ENCODE data around the gene FYN. TPM values are rescaled to one million over a fixed set of nuclear protein-coding genes. Genes with fewer than 3 reads are reported as not detected.

Gene FYN
- polyA plus RNA-seq, 3 donors from 2014 or later: 358 to 488 (median 414) TPM

DNA sequence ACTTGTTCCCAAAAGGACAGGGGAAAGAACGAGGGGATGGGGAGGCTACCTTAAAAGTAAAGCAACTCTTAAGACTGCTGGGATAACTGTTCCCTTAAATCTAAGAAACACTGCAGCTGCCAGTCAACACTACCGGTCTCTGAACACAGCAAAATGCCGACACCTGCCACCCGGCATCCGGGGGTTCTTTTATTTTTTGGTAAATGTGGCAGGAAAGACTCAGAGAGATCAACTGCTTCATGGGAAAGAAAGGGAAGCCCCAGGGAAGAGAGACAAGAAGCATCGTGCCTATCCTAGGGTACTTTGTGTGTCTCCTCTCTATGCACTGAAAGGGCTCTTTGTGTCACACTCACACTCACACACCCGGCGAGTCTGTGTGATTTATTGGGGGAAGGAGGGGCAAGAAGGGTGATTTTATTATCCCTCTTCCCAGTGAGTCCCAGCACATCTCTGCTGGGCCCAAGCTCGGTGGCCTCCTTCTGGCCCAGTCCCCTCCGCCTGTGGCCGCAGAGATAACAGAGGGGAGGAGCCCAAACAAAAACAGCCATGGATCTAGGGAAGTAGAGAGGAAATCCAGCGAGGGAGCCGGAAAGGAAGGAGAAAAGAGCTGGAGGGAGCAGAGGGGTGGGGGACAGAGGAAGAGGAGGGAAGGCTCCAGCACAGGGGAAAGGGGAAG, 1.4 kb downstream of the FYN start:
- Mint-ChIP-seq H3K4me1 (peaks cover 17 to 57% of the 10 kb centered on the region in 2 donors), H3K9me3 (no peaks in the 10 kb centered on the region), H3K27ac (peak overlapping the region; percentile 89 to 98 (median 96)), H3K4me3 (peak overlapping the region; percentile 95 to 99 (median 96)), H3K27me3 (ENCODE audit: low read depth in 3 of 3) (peaks cover 9 to 19% (median 19%) of the 10 kb centered on the region in 3 donors), H3K36me3 (peaks cover 3 to 9% (median 4%) of the 10 kb centered on the region in 3 donors)
- peak; percentile 38 to 48 (median 39) for DNase-seq

DNA sequence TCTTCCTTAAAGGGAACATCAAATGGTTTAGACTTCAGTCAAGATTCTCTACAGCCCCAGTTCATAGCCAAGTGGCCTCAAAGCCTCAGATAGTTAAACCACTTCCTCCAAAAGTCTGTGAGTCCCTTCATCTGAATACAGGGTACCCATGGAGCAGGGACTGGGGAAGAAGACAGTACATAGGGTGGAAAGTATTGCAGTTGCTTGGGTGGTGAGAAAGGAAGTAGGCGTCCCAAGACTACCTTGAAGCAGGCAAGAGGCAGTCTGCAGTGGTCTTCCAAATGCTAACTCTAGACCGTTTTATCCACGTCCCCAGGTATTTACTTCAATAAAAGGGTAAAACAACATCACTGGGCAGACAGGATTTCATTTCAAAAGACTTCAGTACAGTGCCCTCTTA, 2.0 kb downstream of the FYN start:
- H3K4me1 Mint-ChIP-seq: peaks cover 17 to 64% of the 10 kb centered on the region in 2 donors
- peaks cover 0 to 9% (median 4%) of the 10 kb centered on the region in 3 donors for H3K36me3 Mint-ChIP-seq
- H3K27me3 Mint-ChIP-seq (ENCODE audit: low read depth in 3 of 3): peaks cover 9 to 19% (median 19%) of the 10 kb centered on the region in 3 donors
- H3K4me3 Mint-ChIP-seq: peak overlapping the region; percentile 95 to 99 (median 96)
- DNase-seq: peak; percentile 44 to 55 (median 49)
- H3K27ac Mint-ChIP-seq: peak overlapping the region; percentile 89 to 98 (median 96)
- no peaks in the 10 kb centered on the region for H3K9me3 Mint-ChIP-seq

DNA sequence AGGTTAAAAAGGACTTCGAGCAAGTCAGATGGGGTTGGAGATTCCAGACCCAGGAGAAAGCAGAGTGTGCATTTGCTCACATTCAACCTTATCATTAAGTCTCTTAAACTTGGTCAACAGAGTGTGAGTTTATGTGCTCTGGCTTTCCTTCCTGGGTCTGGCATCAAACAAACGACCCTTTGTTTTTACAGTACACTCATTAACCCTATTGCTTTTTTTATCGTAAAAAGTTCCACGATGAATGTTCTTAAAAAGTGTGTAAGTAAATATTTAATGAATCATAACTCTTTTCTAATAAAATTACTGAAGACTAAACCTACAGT, 2.5 kb downstream of the FYN start:
- no peaks in the 10 kb centered on the region for H3K9me3 Mint-ChIP-seq
- DNase-seq: no peak
- peak overlapping the region; percentile 89 to 98 (median 96) for H3K27ac Mint-ChIP-seq
- peaks cover 9 to 19% (median 19%) of the 10 kb centered on the region in 3 donors for H3K27me3 Mint-ChIP-seq (ENCODE audit: low read depth in 3 of 3)
- peaks cover 17 to 69% of the 10 kb centered on the region in 2 donors for H3K4me1 Mint-ChIP-seq
- peaks cover 0 to 9% (median 4%) of the 10 kb centered on the region in 3 donors for H3K36me3 Mint-ChIP-seq
- peak overlapping the region; percentile 95 to 99 (median 96) for H3K4me3 Mint-ChIP-seq

DNA sequence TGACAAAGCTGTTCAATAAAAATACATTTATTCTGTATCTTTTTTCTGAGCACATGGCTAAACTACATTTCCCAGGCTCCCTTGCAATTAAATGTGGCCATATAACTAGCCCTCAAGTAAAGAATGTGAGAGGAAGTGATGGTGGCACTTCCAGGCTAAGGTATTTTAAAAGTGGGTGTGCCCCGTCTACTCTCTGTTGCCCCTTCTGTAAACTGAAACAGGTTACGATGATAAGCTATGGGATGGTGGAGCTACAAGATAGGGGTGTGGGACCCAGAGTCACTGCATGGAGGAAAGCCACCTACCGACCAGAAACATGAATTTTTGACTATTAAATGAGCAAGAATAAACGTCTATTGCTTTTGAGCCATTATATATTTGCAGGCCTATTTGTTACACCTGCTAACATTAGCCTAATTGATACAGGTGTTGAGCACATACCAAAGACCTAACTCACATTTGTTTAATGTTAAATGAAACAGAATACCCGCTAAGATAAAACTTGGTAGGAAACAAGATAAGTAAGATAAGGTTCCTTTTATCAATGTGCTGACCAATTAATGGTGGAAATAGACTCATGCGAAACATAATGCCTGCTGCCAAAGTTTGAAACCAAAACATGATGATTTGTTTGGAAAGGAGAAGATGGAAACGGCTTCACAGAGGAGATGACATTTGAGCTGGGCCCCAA, 3.1 kb downstream of the FYN start:
- Mint-ChIP-seq H3K4me1 (peaks cover 17 to 73% of the 10 kb centered on the region in 2 donors), H3K27me3 (ENCODE audit: low read depth in 3 of 3) (peaks cover 9 to 19% (median 19%) of the 10 kb centered on the region in 3 donors), H3K4me3 (peak overlapping the region; percentile 95 to 99 (median 96)), H3K27ac (peak overlapping the region; percentile 89 to 98 (median 96)), H3K36me3 (peaks cover 0 to 9% (median 4%) of the 10 kb centered on the region in 3 donors), H3K9me3 (no peaks in the 10 kb centered on the region)
- no peak for DNase-seq

DNA sequence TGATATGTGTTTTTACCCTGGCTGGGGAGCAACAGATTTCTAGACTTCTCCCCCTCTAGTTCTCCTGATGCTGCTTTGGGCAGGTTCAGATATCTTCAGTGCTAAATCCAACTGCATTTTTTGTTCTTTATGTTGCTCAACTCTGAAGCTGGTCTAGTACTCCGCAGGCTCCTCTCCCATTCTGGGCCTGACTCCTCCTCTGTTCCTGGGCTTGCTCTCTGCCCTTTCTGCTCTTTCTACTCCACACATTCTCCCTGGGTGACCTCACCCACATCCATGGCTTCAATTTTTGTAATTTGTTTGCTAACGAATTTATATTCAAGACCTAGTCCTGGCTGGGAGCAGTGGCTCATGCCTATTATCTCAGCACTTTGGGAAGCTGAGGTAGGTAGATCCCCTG, 6.4 kb downstream of the FYN start:
- H3K9me3 Mint-ChIP-seq: no peaks in the 10 kb centered on the region
- DNase-seq: no peak
- peak overlapping the region in 5 of 6 donors; percentile 17 to 61 (median 58) for H3K27ac Mint-ChIP-seq
- peaks cover 0 to 94% of the 10 kb centered on the region in 2 donors for H3K4me1 Mint-ChIP-seq
- peaks cover 5 to 17% (median 13%) of the 10 kb centered on the region in 3 donors for H3K27me3 Mint-ChIP-seq (ENCODE audit: low read depth in 3 of 3)
- peak overlapping the region; percentile 31 to 56 (median 53) for H3K4me3 Mint-ChIP-seq
- peaks cover 0 to 9% (median 3%) of the 10 kb centered on the region in 3 donors for H3K36me3 Mint-ChIP-seq

GRCh38 chr6:111865909-111866546, 7.2 kb downstream of the FYN start:
- Mint-ChIP-seq H3K4me3 (peak overlapping the region; percentile 6 to 62 (median 44)), H3K36me3 (peaks cover 0 to 9% (median 0%) of the 10 kb centered on the region in 3 donors)
- no peak for DNase-seq

DNA sequence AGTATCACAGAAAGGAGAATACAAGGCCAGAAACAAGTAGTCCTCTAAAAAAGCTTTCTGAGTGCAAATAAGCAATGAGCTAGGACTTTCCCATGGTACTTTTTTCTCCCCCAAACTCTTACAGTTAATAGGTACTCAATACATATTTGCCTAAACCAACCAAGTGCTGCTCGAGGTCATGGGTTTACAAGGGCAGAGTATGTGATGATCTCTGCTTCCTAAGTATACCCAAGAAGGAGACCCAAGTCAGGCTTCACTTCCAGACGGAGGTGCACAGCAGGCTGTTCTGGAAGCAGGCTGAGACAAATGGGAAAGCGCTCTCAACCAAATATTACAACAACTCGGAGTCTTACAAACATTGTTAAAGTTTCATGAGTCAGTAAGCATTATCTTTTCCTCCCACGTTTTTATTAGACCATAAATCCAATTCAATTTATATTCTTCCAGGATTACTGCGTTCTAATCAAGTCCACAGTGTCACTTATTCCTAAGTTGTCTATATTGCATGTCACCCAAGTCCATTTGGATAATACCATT, 8.1 kb downstream of the FYN start:
- H3K4me3 Mint-ChIP-seq: peak overlapping the region in 4 of 5 donors; percentile 10 to 65 (median 34)

More at GRCh38 chr6:111865909-111866546, 7.2 kb downstream of the FYN start:
- Mint-ChIP-seq H3K9me3 (no peaks in the 10 kb centered on the region), H3K4me1 (peaks cover 0 to 99% of the 10 kb centered on the region in 2 donors), H3K27ac (peak overlapping the region in 5 of 6 donors; percentile 6 to 71 (median 51)), H3K27me3 (ENCODE audit: low read depth in 3 of 3) (peaks cover 5 to 10% (median 7%) of the 10 kb centered on the region in 3 donors)

DNA sequence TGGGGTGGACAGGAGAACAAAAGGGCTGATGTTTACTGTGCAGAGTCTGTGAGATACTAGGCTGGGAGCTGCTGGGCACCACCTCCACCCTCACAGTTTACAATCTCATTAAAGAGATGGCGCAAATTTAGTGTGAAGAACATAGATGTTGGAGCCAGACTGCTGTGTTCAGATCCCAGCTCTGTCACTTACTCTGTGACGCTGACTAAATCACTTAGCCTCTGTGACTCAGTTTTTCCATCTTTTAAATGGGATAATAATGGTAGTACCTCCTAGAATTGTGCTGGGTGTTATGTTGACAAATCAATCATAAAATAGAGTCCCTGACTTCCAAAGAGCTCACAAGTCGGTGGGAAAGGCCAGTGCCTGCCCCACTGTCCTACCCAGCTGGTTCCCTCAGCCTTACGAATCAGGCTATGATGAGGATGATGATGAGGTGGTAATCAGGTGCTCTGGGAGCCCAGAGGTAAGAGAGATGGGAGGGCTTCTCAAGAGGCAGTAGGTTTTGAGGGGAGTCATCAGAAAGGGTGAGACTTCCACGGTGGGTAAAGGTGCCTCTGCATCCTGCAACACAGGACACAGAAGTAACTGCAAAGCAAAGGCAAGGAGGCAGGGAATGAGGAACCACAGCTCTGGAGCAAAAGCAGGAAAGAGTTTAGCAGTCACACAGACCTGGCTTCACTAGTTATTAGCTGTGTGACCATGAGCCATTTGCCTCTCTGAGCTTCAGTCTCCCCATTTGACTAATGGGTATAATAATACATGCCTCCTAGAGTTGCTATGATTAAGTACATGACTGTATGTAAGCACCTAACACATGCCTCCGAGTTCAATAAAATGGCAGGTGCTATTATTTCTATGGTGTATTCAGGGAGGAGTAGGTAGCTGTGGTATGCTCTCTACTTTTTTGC, 8.9 kb downstream of the FYN start:
- Mint-ChIP-seq H3K27ac (peak overlapping the region in 4 of 6 donors; percentile 24 to 74 (median 50)), H3K36me3 (peaks cover 0 to 3% (median 0%) of the 10 kb centered on the region in 3 donors), H3K9me3 (no peaks in the 10 kb centered on the region), H3K27me3 (ENCODE audit: low read depth in 3 of 3) (peaks cover 1 to 10% (median 4%) of the 10 kb centered on the region in 3 donors), H3K4me3 (peak overlapping the region; percentile 4 to 65 (median 27)), H3K4me1 (peaks cover 0 to 99% of the 10 kb centered on the region in 2 donors)
- DNase-seq: no peak

More for the DNA sequence above, 8.1 kb downstream of the FYN start:
- Mint-ChIP-seq H3K9me3 (no peaks in the 10 kb centered on the region), H3K36me3 (peaks cover 0 to 5% (median 0%) of the 10 kb centered on the region in 3 donors), H3K27ac (peak overlapping the region in 4 of 6 donors; percentile 6 to 71 (median 50)), H3K4me1 (peaks cover 0 to 99% of the 10 kb centered on the region in 2 donors), H3K27me3 (ENCODE audit: low read depth in 3 of 3) (peaks cover 3 to 10% (median 5%) of the 10 kb centered on the region in 3 donors)
- DNase-seq: no peak

- Mint-ChIP-seq H3K36me3 (peaks cover 0 to 3% (median 3%) of the 10 kb centered on the region in 3 donors), H3K4me1 (peaks cover 0 to 99% of the 10 kb centered on the region in 2 donors), H3K4me3 (peak overlapping the region in 4 of 5 donors; percentile 2 to 40 (median 22)), H3K27ac (peak overlapping the region in 5 of 6 donors; percentile 26 to 75 (median 72)), H3K27me3 (ENCODE audit: low read depth in 3 of 3) (peaks cover 1 to 8% (median 7%) of the 10 kb centered on the region in 3 donors), H3K9me3 (no peaks in the 10 kb centered on the region)
- DNase-seq: no peak
These were observed 10.5 kb downstream of the FYN start for GRCh38 chr6:111862741-111863140.

DNA sequence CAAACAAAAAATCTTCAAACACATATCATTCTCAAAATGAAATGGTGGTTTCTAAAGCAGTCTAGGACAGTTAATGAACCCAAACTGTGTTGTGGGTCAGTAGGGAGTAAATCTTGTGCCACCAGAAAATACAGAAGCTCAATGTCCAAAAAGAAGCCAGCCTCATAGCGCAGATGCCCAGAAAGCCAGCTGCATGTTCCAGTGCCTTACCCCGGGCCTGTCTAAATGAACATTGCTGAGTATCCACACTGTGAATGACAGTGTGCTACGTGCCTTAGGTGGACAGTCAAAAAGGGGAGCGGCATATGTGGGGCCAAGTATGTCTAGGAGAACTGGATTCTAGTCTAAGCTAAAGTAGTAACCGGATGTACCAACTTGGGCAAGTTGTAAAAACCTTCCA, 10.9 kb downstream of the FYN start:
- peaks cover 0 to 3% (median 0%) of the 10 kb centered on the region in 3 donors for H3K36me3 Mint-ChIP-seq
- peaks cover 0 to 99% of the 10 kb centered on the region in 2 donors for H3K4me1 Mint-ChIP-seq
- H3K27me3 Mint-ChIP-seq (ENCODE audit: low read depth in 3 of 3): peaks cover 0 to 8% (median 5%) of the 10 kb centered on the region in 3 donors
- peak overlapping the region in 5 of 6 donors; percentile 0 to 73 (median 59) for H3K27ac Mint-ChIP-seq
- H3K9me3 Mint-ChIP-seq: no peaks in the 10 kb centered on the region
- peak overlapping the region in 3 of 5 donors; percentile 21 to 43 (median 40) for H3K4me3 Mint-ChIP-seq
- DNase-seq: no peak

DNA sequence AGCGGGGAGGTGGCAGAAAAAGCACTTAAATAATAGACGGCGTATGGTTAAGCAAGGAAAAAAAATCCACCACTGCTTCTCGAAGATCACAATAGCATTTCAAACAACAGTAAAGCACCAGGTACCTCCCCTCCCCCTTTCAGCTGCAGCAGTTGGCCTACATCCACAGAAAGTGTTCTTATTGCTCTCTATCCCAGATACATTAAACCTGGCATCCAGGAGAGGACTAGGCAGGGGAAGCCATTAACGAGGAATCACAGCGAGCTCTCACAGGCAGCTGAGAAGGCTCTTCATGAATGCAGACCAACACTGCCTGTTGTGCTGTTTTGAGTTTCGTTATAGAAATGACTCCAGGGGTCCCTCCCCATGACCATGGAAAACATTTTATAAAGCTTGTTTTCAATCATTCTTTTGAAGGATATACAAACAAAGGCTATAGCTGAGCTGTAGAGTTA, 11.8 kb downstream of the FYN start:
- peaks cover 0 to 3% (median 0%) of the 10 kb centered on the region in 3 donors for H3K36me3 Mint-ChIP-seq
- H3K27ac Mint-ChIP-seq: peak overlapping the region in 5 of 6 donors; percentile 1 to 73 (median 42)
- no peak for DNase-seq
- H3K9me3 Mint-ChIP-seq: no peaks in the 10 kb centered on the region
- peaks cover 0 to 99% of the 10 kb centered on the region in 2 donors for H3K4me1 Mint-ChIP-seq
- H3K27me3 Mint-ChIP-seq (ENCODE audit: low read depth in 3 of 3): peaks cover 0 to 10% (median 8%) of the 10 kb centered on the region in 3 donors
- H3K4me3 Mint-ChIP-seq: peak overlapping the region; percentile 1 to 59 (median 33)

GRCh38 chr6:111858347-111858746, 14.9 kb downstream of the FYN start:
- H3K9me3 Mint-ChIP-seq: no peaks in the 10 kb centered on the region
- peak overlapping the region; percentile 20 to 49 (median 34) for H3K4me3 Mint-ChIP-seq
- peaks cover 0 to 10% (median 8%) of the 10 kb centered on the region in 3 donors for H3K27me3 Mint-ChIP-seq (ENCODE audit: low read depth in 3 of 3)
- DNase-seq: no peak
- peaks cover 0 to 95% of the 10 kb centered on the region in 2 donors for H3K4me1 Mint-ChIP-seq
- H3K36me3 Mint-ChIP-seq: peaks cover 0 to 3% (median 0%) of the 10 kb centered on the region in 3 donors
- peak overlapping the region; percentile 60 to 84 (median 70) for H3K27ac Mint-ChIP-seq
